ENCODE results near the gene MLPH.

- no peak for TF ChIP-seq POU2F2 (IDR thresholded peaks at IDR 0.05; ENCODE audit: low read depth, low read length)
- no peak for TF ChIP-seq POLR2A (IDR thresholded peaks at IDR 0.05; ENCODE audit: low read depth, low read length)
- TF ChIP-seq TAF1 (IDR thresholded peaks at IDR 0.05; ENCODE audit: low read depth, low read length) = no peak
Measured at GRCh38 chr2:237497838-237498186, 10.8 kb downstream of the MLPH start.
